Measurements from ENCODE around the gene DCAF7. TPM values are rescaled to one million over a fixed set of nuclear protein-coding genes. Genes with fewer than 3 reads are reported as not detected.

The DCAF7 gene, protein sequence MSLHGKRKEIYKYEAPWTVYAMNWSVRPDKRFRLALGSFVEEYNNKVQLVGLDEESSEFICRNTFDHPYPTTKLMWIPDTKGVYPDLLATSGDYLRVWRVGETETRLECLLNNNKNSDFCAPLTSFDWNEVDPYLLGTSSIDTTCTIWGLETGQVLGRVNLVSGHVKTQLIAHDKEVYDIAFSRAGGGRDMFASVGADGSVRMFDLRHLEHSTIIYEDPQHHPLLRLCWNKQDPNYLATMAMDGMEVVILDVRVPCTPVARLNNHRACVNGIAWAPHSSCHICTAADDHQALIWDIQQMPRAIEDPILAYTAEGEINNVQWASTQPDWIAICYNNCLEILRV
- 25.3 and 36.0 TPM in 2 replicates for total RNA-seq

DNA sequence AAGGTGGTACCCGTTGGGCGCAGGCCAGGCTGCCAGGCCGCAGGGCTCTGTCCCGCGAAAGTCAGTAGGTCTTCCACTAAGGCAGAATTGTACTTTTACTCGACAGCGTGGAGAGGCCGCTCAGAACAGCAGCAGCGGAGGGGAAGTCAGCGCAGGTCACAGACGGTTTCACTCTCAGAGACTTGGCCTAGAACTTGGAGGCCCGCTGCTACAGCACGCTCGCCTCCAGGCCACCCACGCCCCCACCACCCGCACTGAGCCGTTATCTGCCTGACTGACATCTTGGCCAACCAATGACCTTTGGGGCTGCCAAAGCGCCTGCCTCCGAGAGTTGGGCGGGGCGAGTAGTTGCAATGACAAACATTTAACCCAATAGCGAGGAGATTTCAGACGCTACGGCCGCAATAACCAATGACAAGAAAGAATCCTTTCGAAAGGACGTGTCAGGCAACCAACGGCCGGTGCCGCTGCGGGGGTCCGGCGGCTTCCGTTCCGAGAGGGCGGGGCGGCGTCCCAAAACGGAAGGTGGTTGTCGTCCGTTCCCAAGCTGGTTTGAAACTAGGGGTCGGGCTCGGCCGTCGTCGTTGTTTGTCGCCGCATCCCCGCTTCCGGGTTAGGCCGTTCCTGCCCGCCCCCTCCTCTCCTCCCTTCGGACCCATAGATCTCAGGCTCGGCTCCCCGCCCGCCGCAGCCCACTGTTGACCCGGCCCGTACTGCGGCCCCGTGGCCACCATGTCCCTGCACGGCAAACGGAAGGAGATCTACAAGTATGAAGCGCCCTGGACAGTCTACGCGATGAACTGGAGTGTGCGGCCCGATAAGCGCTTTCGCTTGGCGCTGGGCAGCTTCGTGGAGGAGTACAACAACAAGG lies at the start of gene DCAF7:
TSS of gene DCAF7 (plus strand) at position 532 of the 871 bp plus-strand sequence. CDS start at position 733, 201 bp downstream.
- peak; percentile 100 for DNase-seq (ENCODE audit: low read depth in 2 of 2)

DNA sequence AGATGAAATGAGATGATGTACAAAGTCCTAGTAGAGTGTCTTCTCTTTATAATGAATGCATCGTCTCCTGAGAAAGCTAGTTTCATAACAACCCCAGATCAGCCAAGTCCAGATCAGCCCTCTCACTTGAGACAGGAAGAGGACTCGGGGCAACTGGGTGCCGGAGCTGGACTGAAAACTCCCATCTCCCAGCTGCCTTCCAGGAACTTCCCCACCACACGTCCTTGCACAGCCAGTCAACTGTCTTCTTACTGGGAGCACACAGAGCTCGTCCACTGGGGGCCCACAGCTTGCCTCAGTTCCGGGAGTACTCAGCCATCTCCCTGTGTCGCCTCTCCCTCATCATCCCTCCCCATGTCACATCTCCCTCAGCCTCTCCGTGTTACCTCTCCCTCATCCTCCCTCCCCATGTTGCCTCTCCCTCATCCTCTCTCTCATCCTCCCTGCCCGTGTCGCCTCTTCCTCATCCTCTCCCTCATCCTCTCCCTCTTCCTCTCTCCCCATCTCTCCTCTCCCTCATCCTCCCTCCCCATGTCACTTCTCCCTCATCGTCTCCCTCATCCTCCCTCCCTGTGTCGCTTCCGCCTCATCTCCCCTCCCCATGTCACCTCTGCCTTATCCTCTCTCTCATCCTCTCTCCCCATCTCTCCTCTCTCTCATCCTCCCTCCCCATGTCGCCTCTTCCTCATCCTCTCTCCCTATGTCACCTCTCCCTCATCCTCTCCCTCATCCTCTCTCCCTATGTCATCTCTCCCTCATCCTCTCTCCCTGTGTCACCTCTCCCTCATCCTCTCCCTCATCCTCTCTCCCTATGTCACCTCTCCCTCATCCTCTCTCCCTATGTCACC lies 49.5 kb upstream of the DCAF7 start:
- DNase-seq (ENCODE audit: low read depth in 2 of 2) = no peak

DNA sequence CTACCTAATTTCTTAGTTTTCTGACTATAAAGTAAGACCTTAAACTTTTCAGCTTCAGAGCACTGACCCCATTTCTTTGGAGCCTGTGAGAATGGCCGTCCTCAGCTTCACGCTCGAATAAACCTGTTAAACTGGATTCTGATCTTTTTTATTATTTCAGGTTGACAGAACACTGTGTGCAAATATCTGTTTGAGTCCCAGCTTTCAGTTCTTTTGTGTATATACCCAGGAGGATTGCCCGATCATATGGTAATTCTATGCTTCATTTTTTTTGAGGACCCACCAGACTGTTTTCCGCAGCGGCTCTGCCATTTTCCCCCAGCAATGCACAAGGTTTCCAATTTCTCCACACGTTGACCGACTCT lies 47.0 kb upstream of the DCAF7 start:
- DNase-seq (ENCODE audit: low read depth in 2 of 2) = no peak

DNA sequence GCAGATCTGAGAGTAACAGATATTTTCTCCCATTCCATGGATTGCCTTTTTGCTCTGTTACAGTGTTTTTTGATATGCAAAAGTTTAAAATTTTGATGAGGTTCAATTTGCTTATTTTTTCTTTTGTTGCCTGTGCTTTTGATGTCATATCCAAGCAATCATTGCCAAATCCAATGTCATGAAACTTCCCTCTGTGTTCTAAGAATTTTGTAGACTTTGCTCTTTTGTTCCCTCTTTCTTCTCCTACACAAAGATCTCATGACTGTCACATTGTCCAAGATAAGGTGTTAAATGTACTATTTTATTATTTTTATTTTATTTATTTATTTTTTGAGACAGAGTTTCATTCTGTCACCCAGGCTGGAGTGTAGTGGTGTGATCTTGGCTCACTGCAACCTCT lies 46.0 kb upstream of the DCAF7 start:
- no peak for DNase-seq (ENCODE audit: low read depth in 2 of 2)

DNA sequence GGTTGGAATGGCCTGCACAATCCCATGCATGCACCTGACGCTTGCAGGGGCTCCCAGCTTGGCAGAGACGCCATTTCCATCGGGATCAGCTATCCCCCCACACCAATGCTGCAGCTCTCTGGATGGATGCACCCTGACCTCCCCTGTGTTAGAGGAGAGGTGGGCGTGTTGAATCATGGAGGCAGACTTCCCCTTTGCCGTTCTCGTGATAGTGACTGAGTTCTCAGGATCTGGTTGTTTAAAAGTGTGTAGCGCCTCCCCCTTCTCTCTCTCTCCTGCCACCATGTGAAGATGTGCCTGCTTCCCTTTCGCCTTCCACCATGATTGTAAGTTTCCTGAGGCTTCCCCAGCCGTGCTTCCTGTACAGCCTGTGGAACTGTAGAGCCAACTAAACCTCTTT lies 44.9 kb upstream of the DCAF7 start:
- DNase-seq (ENCODE audit: low read depth in 2 of 2) = no peak

DNA sequence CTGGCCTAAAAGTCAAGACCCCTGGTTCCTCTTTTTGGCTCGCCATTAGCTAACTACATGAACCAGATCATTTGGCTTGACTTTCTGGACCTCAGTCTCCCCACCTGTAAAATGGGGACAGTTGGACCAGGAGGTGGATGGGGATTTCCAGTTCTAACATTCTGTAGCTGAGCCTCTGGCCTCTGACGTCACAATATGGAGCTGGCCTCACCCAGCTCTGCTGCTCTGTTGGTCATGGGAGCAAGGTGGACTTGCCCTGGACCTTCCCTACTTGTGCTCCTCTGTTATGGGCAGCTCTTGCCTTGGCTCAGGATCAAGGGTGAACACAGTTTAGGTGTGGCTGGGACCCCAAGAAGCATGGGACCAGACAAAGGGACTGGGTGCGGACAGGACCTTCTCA lies 43.6 kb upstream of the DCAF7 start:
- no peak for DNase-seq (ENCODE audit: low read depth in 2 of 2)

DNA sequence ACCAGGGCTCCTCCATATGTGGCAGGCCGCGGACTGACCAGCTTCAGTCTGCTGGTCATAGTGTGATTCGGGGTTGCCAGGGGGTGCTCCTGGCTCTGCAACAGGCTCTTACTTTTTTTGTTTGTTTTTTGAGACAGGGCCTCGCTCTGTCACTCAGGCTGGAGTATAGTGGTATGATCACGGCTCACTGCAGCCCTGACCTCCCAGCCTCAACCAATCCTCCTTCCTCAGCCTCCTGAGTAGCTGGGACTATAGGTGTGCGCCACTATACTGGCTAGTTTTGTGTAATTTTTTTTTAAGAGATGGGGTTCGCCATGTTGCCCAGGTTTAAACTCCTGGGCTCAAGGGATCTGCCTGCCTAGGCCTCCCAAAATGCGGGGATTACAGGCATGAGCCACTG lies 38.9 kb upstream of the DCAF7 start:
- no peak for DNase-seq (ENCODE audit: low read depth in 2 of 2)

DNA sequence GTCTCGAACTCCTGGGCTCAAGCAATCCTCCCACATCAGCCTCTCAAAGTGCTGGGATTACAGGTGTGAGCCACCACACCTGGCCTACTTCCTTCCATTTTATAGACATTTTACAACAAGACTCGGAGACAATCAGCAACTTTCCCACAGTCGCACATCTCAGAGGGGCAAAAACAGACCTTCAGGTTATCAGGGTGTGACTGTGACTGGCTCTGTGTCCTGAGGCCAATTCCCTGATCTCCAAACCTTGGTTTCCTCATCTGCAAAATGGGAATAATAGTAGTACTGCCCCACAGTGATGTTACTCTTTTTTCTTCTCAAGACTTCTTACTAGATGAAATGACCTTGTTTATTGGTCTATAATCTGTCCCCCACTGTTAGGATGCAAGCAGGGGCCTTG lies 37.9 kb upstream of the DCAF7 start:
- no peak for DNase-seq (ENCODE audit: low read depth in 2 of 2)

DNA sequence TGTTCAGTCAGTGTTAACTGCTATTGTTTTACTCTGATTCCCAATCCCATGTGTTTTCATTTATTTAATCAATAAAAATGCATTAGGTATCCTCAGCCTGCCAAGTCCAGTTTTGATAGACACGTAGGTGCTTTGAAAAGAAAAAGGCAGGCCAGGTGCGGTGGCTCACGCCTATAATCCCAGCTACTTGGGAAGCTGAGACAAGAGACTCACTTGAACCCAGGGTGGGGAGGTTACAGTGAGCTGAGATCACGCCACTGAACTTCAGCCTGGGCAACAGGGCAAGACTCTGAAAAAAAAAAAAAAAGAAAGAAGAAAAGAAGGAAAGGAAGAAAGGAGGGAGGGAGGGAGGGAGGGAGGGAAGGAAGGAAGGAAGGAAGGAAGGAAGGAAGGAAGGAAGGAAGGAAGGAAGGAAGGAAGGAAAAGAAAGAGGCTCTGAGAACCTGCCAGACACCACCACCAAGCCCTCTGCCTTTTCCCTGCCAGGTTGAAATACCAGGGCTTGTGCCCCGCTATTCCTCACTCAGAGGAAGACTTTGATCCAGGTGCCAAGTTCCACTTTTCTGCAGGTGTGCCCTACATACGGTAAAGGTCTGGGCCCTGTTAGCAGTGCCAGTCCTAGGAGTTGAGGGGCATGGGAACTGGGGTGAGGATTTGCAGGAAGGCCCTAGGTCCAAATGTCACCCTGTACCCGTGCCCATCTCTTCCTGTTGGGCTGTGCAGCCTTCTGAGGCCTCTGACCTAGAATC lies 37.2 kb upstream of the DCAF7 start:
- DNase-seq (ENCODE audit: low read depth in 2 of 2) = no peak

DNA sequence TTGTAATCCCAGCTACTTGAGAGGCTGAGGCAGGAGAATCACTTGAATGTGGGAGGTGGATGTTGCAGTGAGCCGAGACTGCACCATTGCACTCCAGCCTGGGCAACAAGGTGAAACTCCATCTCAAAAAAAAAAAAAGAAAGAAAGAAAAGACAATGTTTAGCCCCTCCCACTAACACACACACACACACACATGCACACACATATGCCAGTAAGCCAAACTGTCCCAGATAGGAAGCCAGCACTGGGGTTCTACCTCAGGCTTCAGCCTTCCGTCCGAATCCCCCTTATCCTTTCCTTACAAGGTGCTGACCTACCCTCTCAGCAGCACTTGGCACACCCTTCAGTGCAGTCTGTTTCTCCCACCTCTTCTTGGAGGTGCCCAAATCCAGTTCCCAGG lies 35.8 kb upstream of the DCAF7 start:
- DNase-seq (ENCODE audit: low read depth in 2 of 2) = no peak

DNA sequence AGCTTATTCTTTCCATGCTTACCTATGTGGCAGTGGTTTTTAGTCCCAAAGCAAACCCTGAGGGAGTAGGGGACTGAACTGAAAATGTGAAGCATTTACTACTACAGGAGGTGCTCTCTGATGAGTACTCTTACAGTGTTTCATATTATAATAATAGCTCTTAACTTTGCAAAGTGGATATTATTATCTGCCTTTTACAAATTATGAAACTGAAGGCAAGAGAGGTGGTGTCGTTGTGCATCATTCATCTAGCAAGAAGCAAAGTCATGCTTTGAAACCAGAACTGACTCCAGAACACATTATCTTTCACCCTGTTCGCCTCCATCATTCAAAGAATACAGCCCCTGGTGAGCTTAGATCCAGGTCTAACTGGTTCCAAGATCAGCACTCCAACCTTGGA lies 35.3 kb upstream of the DCAF7 start:
- DNase-seq (ENCODE audit: low read depth in 2 of 2) = no peak

DNA sequence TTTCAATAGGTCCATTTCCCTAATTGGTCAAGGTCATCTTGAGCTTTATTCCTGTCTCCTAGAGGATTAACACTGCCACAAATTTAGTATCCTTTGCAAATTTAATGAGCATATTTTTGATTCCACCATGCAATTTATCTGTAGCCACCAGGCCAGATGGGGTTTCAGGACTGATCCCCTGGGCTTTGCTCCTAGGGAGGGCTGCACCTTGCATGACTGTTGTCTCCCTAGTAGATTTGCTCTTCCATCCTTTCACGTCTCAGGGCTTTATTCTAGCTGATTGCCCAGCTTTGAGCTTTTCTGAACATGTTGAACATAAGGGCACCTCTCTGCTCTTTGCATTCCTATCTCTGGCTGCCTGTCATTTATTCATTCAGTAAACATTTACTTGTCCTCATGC lies 34.9 kb upstream of the DCAF7 start:
- no peak for DNase-seq (ENCODE audit: low read depth in 2 of 2)

DNA sequence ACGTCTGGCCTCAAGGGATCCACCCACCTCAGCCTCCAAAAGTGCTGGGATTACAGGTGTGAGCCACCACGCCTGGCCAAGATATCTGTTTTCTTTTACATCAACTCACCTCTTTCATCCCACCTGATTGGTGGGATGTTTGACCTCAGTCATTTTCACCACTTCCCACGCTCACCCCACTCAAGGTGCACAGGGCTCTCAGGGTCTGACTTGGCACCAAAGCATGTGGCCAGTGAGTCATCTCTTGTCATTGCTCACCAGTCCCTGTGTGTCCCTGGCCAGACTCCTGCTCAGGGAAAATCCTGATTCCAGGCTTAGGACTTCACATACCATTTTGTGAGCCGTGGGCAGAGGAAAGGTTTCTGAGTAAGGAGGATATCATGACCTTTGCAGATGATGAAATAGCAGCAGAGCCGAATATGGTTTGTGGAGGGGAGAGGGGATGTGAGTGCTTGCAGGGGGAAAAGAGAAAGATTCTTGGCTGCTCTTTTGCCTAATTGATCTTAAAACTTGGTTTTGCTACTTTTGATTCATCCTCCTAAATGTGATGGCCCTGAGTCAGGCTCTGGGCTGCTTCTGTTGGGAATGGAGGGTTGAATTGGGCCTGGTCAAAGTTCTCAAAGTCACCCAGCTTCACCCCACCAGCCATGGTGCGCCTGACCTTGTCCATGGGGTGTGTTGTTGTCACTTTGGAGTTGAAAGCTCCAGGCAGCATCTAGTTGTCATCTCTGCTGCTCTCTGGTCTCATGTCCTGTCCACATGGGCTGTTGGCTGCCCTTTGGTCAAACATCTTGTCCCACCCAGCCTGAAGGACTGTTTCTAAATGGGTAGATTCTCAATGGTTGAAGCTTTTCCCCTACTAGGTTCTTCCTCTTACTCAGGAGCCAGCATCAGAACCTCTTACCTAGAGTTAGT lies 33.1 kb upstream of the DCAF7 start:
- DNase-seq (ENCODE audit: low read depth in 2 of 2) = peak in 1 of 2 donors; percentile 23

DNA sequence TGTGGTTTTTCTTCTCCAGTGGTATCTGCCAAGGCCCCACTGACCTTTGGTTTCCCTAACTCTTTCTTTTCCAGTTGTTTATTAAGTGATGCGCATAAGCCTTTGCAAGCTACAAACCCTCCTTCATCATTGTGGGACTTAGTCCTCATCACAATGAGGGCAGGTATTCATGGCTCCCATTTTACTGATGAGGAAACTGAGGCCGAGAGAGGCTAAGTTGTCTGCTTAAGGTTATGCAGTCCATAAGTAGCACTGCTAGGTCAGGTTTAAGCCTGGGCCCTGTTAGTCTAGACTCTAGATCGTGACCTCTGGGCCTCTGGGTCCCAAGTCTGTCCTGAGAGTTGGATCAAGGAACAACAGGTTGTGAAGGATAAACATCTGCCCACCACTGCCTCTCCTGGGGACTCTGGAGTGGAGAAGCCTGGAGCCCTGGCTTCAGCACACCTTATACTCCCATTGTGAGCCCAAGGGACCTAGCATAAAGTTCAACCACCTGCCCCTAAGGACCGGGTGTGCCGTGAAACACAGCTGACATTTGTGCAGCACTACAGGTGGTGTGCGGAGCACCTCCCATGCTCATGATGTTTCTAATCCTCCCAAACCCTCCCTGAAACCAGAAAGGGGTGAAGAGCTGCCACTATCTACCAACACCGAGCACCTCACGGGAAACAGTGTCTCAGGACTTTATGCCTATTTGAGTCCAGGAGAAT lies 32.3 kb upstream of the DCAF7 start:
- no peak for DNase-seq (ENCODE audit: low read depth in 2 of 2)

DNA sequence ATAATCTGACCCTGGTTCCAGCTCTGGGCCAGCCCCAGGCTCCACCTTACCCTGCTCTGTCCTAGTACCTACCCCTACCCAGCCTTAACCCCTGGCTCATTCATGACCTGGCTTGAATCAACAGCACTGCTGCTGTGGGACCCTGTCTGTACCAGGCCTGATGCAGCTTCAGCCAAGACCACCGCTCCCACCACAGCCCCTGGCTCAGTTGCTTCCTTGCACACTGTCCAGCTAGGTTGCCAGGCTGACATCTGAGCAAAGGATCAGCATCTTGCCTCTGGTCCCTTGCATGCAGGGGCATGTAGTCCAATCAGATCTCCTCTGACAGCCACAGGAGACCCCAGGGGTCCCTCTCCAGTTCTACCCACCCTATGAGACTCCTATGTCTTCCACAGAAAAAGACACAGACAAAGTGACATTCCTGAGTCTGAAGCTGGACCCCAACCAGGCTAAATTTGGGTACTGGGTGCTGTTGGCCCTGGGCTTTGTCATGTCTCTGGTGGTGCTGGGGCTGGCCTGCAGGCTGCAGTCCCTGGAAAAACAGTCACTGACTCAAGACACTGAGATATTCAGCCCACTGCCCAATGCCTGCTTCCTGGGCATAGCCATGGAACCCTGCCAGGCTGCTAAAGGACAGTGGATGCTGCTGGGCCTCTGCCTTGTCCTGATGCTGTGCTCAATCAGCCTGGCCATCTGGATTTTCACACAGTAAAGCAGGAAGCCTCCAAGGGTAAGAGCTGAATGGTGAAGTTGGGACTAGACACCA lies 31.0 kb upstream of the DCAF7 start:
- DNase-seq (ENCODE audit: low read depth in 2 of 2) = no peak

DNA sequence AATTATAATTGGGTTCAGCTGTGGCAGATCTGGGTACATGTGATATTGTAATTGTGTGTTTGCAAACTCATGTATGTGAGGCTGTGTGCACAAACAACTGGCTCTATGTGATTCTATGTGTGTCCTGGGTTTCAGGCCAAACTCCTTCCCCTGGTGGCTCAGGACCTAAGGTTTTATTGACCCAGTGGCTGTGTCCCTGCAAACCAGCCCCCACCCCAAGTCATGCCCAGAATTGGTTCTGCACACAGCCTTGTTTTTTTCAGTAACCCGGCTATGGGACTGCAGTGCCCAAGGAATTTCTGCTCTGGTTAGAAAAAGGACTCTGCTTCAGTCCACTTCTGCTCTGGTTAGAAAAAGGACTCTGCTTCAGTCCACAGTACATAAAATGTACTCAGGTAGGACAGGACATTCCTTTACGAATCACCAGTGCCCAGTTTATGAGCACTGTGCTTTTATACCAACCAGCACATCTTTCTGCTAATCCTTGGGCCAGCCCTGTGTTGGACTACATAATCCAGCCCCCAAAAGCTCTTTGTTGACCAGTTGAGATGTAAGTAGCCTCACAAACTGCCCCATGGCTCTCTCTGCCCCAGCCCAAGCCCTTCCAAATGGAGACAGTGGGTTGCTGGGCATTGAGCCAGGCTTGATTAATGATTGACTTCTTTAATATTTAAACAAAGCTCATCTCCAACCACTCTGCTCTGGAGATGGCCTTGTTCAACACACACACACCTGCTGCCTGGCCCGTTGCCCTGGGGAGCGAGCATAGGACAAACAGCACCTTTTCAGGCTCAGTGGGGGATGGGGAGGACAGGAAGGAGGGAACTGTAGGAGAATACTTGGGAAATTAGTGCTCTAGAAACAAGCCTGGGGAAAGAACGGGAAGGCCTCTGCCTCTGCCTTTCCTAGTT lies 30.1 kb upstream of the DCAF7 start:
- DNase-seq (ENCODE audit: low read depth in 2 of 2) = no peak

DNA sequence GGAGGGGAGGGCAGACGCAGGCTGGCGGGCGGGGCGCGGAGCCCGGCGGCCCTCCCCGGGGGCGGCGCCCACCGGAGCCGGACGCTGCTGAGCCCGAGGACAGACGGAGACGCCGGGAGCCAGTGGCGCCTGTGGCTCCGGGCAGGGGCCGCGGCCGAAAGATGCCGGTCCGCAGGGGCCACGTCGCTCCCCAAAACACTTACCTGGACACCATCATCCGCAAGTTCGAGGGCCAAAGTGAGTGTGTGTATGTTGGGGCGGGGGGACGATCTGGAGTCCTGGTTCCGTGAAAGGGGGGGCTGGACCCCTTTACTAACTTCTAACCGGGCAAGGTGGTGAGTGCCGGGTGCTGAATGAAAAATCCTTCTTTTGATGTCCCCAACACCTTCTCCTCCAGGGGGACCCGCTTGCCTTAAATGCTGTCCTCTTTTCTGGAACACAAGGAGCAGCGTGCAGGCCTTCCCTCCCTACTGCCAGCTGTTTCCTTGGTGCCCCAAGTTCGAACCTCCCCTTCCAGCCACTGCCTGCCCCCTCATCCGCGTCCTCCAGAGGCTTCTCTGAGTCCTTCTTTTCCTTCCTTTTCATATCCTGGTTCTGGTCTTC lies 26.9 kb upstream of the DCAF7 start, which contains the start of gene KCNH6:
TSS of gene KCNH6 (plus strand) at position 106 of the 603 bp plus-strand sequence. CDS start at position 162, 56 bp downstream.
- DNase-seq (ENCODE audit: low read depth in 2 of 2) = no peak
